ENCODE data around the gene AGBL4.

DNA sequence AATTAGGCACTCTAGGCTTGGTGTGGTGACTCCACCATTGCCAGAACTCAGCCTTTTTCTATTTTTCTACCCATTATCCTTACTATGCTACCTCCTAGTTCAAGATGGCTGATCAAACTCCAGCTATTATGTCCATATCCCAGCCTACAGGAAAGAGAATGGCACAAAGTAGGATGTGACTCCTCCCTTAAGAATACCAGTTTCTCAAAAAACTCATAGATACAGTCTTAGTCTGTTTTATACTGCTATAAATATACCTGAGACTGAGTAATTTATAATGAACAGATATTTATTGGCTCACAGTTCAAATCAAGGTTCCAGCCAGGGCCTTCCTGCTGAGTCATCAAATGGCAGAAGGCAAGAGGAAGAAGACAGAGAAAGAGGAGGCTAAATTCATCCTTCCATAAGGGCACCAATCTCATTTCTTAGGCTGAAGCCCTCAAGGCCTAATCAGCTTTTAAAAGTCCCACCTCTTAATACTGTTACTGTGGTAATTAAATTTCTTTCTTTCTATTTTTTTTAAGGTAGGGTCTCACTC, 704.3 kb downstream of the AGBL4 start:
- TF ChIP-seq EZH2phosphoT487 (IDR thresholded peaks at IDR 0.05; ENCODE audit: insufficient read depth, low read depth) (no peak), EZH2 (IDR thresholded peaks at IDR 0.05; ENCODE audit: insufficient read depth, poor library complexity, severe bottlenecking) (no peak)

Data from GM23248 (cell line).